Activated naive CD4-positive, alpha-beta T cell treated with anti-CD3 and anti-CD28 coated beads, Interleukin-2, amount 50 U/mL, for 72 hours (primary cell): ENCODE results near the gene TAOK1. TPM values are rescaled to one million over a fixed set of nuclear protein-coding genes. Genes with fewer than 3 reads are reported as not detected.

Experiments used
- ATAC-seq, 2 donors: fragments of 150-1000 bp; cut with Tn5 transposase; 2 replicates each; pipeline ENCODE4 v1.10.0; 2021; ENCODE audit warnings: mild to moderate bottlenecking in 2 of 2, moderate library complexity in 2 of 2
- DNase-seq, 2 donors: peaks; one replicate each; pipeline ENCODE4 v3.0.0; 2021 to 2022; ENCODE audit warnings: low spot score in 2 of 2
- H3K27ac Mint-ChIP-seq, 2 donors: one replicate each; pipeline ENCODE4 v1.8.0; 2022; ENCODE audit warnings: mild to moderate bottlenecking in 2 of 2, mixed read lengths in 2 of 2
- H3K36me3 Mint-ChIP-seq, 2 donors: one replicate each; pipeline ENCODE4 v1.8.0; 2022; ENCODE audit warnings: mixed read lengths in 2 of 2
- H3K9me3 Mint-ChIP-seq, 2 donors: one replicate each; pipeline ENCODE4 v1.8.0; 2022; ENCODE audit warnings: mixed read lengths in 2 of 2
- total RNA-seq, 2 donors: library from RNA; stranded (reverse); gene quantifications; one replicate each; pipeline ENCODE4 v1.2.3, GENCODE V29; 2022

Gene TAOK1
- total RNA-seq, 2 donors from 2014 or later: 31.6 to 37.9 TPM

DNA sequence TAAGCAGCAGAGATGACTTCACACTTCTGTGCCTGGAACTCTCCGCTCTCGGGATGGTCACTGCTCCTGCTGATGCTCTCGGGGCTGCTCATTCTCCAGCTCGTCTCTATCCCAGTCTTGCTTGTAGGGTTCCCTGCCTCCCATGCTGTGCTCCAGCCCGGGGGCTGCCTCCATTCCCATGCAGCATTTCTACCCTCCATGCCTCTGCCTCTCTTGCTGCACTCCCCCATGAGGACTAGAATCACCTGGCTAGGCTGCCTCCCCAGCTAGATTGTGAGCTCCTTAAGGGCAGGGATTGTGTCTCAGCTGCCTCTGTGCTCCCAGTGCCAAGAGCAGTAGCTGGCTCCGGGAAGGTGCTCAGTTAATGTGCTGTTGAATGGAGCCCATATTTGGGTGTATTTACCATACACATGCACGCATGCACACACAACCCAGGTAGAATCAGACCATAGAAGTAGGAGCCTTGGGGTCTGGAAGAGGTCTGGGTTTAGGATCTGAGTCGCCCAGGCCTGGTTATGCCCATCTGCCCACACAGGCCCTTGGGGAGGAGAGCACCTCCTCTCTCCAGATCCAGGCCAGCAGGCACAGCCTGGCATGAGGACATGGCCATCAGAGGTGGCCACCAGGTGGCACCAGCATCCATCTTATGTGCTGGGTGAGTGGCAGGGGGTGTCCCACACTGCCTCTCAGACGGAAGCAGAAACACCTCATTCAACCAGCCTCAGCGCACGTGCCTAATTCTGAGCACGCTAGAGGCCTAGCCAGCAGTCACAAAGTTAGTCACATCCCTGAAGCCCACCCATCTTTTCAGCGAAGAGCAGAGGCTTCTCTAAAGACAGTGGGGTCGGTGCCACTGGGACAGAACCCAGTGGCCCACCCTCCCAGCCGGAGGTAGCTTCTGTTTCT, 190.0 kb downstream of the TAOK1 start:
- ATAC-seq: peak; percentile 97 to 98
- Mint-ChIP-seq H3K27ac (peak overlapping the region; percentile 16 to 92), H3K36me3 (peaks cover 15 to 28% of the 10 kb centered on the region in 2 donors), H3K9me3 (no peaks in the 10 kb centered on the region)
- peak; percentile 88 to 90 for DNase-seq

- Mint-ChIP-seq H3K27ac (peak overlapping the region in 1 of 2 donors; percentile 90), H3K9me3 (no peaks in the 10 kb centered on the region), H3K36me3 (peaks cover 15 to 28% of the 10 kb centered on the region in 2 donors)
- DNase-seq (no peak), ATAC-seq (no peak)
Observed at GRCh38 chr17:29581583-29582253, 191.6 kb downstream of the TAOK1 start.

DNA sequence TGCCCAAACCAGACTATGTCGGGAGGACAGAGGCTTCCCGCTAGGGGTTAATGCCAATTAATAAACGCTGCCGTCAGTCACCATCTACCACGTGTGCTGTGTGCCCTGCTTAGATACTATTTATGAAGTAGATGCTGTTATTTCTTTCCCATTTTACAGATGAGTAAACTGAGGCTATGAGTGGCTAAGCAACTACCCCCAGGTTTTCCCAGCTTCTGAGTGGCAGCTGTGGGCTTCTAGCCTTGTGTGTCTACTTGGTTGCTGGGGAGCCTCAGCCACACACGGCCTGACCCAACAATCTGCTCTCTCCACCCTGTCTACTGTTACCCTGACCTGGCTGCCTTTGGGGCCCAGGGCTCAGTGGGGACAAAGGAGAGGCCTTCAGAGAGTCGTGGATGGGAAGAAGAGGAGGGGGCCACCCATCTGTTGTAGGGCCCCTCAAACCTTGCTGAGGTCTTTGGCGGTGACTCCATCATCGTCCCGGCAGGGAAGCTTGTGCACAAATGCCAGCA, 192.1 kb downstream of the TAOK1 start:
- Mint-ChIP-seq H3K9me3 (no peaks in the 10 kb centered on the region), H3K36me3 (peaks cover 15 to 28% of the 10 kb centered on the region in 2 donors), H3K27ac (peak overlapping the region in 1 of 2 donors; percentile 90)
- ATAC-seq (no peak), DNase-seq (no peak)

GRCh38 chr17:29582772-29583171, 192.6 kb downstream of the TAOK1 start:
- H3K36me3 Mint-ChIP-seq: peaks cover 16 to 28% of the 10 kb centered on the region in 2 donors
- ATAC-seq (no peak), DNase-seq (no peak)
- no peaks in the 10 kb centered on the region for H3K9me3 Mint-ChIP-seq
- H3K27ac Mint-ChIP-seq: peak overlapping the region in 1 of 2 donors; percentile 90

DNA sequence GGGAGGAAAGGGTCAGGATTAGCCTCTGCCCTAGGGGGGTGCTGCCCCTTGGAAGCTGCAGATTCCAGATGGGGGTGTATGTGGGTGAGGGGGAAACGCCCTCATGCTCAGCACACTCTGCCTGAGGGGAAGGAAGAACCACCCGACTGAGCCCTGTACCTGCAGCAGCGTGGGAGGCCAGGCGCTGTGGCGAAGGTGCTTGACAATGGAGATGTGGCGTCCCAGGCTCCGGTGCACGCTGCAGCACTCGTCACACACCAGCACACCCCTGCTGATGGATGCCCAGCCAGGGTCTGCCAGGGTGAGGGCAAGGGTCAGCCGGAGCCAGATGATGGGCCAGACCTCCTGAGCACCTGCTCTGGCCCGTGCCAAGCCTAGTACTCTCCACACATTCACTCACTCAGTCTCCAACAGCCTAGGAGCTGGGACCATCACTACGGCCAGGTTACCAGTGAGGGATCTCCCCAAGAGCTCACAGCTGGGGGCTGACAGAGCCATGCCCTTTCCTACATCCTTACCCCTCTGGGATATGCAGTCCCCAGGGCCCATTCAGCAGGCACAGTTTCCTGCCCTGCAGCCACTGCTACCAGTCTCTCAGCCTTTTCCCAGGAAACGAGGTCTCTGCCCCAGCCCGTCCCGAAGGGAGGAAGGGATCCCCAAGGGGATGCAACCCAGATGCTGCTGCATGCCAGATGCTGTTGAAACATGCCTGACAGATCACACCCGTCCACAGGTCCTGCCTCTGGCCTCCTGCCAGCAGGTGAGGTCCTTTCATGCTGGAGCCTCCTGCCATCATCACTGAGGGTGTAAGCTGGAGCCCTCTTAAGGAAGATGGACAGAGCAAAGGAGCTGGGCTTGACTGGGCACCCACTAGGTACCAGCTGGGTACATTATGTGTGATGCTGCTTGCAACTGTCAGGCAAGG, 193.4 kb downstream of the TAOK1 start:
- no peak for DNase-seq
- H3K27ac Mint-ChIP-seq: peak overlapping the region; percentile 72 to 90
- no peaks in the 10 kb centered on the region for H3K9me3 Mint-ChIP-seq
- no peak for ATAC-seq
- H3K36me3 Mint-ChIP-seq: peaks cover 24 to 34% of the 10 kb centered on the region in 2 donors

DNA sequence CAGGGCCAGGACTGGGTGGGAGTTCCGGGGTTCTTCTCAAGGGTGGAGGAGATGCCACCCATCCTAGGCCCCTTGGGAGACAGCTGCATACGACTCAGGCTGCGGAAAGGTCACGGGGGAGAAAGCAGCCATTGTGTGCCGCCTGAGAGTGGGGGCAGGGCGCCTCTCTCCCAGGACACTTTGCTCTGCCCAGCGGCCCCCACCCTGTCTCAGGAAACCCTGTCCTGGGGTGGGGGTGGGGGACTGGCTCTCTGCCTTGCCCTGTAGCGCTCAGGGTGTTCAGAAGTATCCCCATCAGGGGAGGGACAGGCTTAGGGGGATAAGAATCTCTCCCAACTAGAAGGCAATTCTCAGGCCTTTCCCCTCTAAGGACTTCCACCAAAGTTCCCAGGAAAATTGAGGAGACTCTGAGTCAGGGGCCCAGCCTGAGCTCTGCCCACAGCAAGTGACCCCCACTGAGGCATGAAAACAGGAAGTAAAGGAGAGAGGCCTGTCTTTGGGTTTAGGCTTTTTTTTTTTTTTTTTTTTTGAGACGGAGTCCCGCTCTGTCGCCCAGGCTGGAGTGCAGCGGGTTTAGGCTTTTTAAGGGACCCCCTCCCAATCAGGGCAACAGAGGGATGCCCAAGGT, 194.4 kb downstream of the TAOK1 start:
- peaks cover 25 to 34% of the 10 kb centered on the region in 2 donors for H3K36me3 Mint-ChIP-seq
- H3K9me3 Mint-ChIP-seq: no peaks in the 10 kb centered on the region
- peak overlapping the region; percentile 89 to 90 for H3K27ac Mint-ChIP-seq
- no peak for ATAC-seq
- DNase-seq: no peak

- DNase-seq: no peak
Observed at GRCh38 chr17:29585080-29585751, 195.1 kb downstream of the TAOK1 start.

GRCh38 chr17:29586676-29587469, 196.7 kb downstream of the TAOK1 start:
- DNase-seq: no peak
- ATAC-seq: no peak
- no peaks in the 10 kb centered on the region for H3K9me3 Mint-ChIP-seq
- H3K36me3 Mint-ChIP-seq: peaks cover 10 to 19% of the 10 kb centered on the region in 2 donors
- H3K27ac Mint-ChIP-seq: peak overlapping the region in 1 of 2 donors; percentile 90

More at GRCh38 chr17:29585080-29585751, 195.1 kb downstream of the TAOK1 start:
- Mint-ChIP-seq H3K36me3 (peaks cover 20 to 30% of the 10 kb centered on the region in 2 donors), H3K27ac (peak overlapping the region; percentile 89 to 90), H3K9me3 (no peaks in the 10 kb centered on the region)
- ATAC-seq: no peak

- no peaks in the 10 kb centered on the region for H3K9me3 Mint-ChIP-seq
- no peak for DNase-seq
- H3K36me3 Mint-ChIP-seq: peaks cover 10 to 14% of the 10 kb centered on the region in 2 donors
- ATAC-seq: no peak
- H3K27ac Mint-ChIP-seq: peak overlapping the region in 1 of 2 donors; percentile 90
Observed at GRCh38 chr17:29587591-29587990, 197.4 kb downstream of the TAOK1 start.

GRCh38 chr17:29588017-29588561, 197.9 kb downstream of the TAOK1 start:
- DNase-seq (no peak), ATAC-seq (no peak)
- Mint-ChIP-seq H3K36me3 (peaks cover 9 to 10% of the 10 kb centered on the region in 2 donors), H3K9me3 (no peaks in the 10 kb centered on the region), H3K27ac (peak overlapping the region; percentile 88 to 90)

- ATAC-seq: peak; percentile 4 to 13
- peak overlapping the region; percentile 84 to 90 for H3K27ac Mint-ChIP-seq
- H3K9me3 Mint-ChIP-seq: no peaks in the 10 kb centered on the region
Observed at GRCh38 chr17:29588562-29589411, 198.6 kb downstream of the TAOK1 start.

DNA sequence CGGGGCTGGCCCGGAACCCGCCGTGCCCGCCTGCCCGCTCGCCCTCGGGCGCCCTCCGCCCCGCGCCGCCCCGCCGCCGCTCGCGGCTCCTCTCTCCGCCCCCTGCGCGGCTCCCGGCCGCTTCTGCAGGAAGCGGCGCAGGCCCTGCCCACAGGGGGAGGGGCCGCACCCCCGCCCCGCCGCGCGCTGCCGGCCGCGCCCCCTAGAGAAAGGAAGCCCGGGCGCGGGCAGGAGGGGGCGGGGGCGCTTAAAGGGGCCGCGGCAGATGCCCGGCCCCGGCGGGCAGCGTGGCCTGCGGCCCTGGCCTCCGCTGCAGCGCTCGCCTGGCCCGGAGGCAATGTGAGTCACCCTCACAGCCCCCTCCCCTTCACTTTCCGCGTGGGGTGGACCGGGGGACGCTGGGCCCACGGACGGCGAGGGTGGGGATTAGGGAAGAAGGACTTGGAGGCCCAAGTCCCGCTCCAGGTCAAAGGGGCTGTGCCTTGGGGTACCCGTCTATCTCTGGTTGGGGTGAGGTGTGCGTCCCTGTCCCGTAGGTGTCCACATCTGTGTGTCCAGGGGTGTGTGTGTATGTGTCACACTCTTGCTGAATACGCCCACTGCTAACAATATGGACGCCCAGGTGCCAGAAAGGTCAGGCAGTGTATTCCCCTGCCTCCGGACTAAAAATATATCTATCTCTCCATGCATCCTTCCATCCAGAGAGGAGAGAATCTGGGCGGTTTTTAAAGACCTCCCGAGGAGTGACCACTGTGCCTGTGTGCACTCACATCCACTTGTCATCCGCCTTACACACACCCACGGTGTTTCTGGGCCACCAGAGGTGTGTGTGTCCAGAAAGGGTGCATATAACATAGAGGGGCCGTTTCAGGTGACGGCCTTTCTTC, 199.6 kb downstream of the TAOK1 start, which contains the start of gene GIT1:
Gene GIT1 (minus strand): TSS at position 125 of the 887 bp plus-strand sequence. CDS start 270 bp downstream, outside the sequence.
- Mint-ChIP-seq H3K9me3 (no peaks in the 10 kb centered on the region), H3K27ac (peak within 1 kb of the TSS; percentile 84 to 90), H3K36me3 (peaks cover 7 to 10% of the 10 kb centered on the region in 2 donors)
- DNase-seq: peak; percentile 80 to 88
- ATAC-seq: peak; percentile 65 to 74

More at GRCh38 chr17:29588562-29589411, 198.6 kb downstream of the TAOK1 start:
- peaks cover 7 to 10% of the 10 kb centered on the region in 2 donors for H3K36me3 Mint-ChIP-seq
- DNase-seq: peak in 1 of 2 donors; percentile 51
